ENCODE measurements around the gene VIPR1. TPM values are rescaled to one million over a fixed set of nuclear protein-coding genes. Genes with fewer than 3 reads are reported as not detected.

The VIPR1 gene
- polyA plus RNA-seq, 1 of the 3 experiments (the other 2 are of a cell fraction): not detected

DNA sequence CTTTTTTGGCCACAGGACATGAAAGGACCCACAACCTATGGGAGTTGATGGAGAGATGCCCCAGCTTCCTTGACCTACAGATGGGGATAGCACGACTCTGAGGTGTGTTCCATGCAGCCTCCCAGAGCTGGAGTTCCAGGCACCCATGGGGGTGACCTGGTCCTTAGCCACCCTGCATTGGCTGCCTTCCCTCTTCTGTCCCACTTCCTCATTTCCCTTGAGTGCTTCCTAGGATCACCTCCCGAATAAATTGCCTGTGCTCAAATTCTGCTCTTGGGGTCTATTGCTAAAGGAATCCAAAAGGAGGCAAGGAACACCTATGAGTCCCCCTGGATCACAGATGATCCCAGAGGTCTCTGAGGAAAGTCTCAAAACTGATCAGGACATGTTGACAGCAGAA is 24.7 kb upstream of the VIPR1 start:
- Histone ChIP-seq H3K4me1 (ENCODE audit: control insufficient read depth in 1 of 2, insufficient read depth in 2 of 2, low read depth in 1 of 2, low read length in 1 of 2) (peaks cover 0 to 24% of the 10 kb centered on the region in 2 experiments; a peak in 1 of 4 replicates), H2AFZ (ENCODE audit: low read depth) (no peak overlapping the region), H3K27me3 (ENCODE audit: insufficient read depth) (no peaks in the 10 kb centered on the region; the same call in 1 of the 2 replicates), H3K9me3 (no peaks in the 10 kb centered on the region), H3K27ac (ENCODE audit: low read depth in 2 of 2, low read length in 1 of 2) (no peak overlapping the region), H3K9me2 (no peaks in the 10 kb centered on the region), H3F3A (replicated peaks; ENCODE audit: insufficient read depth) (no peaks in the 10 kb centered on the region), H3K9ac (no peak overlapping the region), H3K36me3 (replicated peaks in 1 of 2; ENCODE audit: control insufficient read depth in 1 of 2, insufficient read depth in 2 of 2, low read length in 1 of 2) (no peaks in the 10 kb centered on the region), H3K4me2 (no peak overlapping the region), H3K4me3 (ENCODE audit: low read depth in 2 of 2, low read length in 1 of 2) (no peak overlapping the region), H3K79me2 (ENCODE audit: insufficient read depth) (no peaks in the 10 kb centered on the region), H4K20me1 (ENCODE audit: insufficient read depth) (no peaks in the 10 kb centered on the region)
- 12% methylated on average over 2 of the region's 2 CpGs for WGBS (ENCODE audit: low lambda C conversion rate)
- POLR2A ChIA-PET: no interaction called here
- DNase-seq: no peak
- no peak for TF ChIP-seq RXRA (IDR thresholded peaks at IDR 0.05; ENCODE audit: borderline replicate concordance, low read depth)
- TF ChIP-seq, protein P1, sequence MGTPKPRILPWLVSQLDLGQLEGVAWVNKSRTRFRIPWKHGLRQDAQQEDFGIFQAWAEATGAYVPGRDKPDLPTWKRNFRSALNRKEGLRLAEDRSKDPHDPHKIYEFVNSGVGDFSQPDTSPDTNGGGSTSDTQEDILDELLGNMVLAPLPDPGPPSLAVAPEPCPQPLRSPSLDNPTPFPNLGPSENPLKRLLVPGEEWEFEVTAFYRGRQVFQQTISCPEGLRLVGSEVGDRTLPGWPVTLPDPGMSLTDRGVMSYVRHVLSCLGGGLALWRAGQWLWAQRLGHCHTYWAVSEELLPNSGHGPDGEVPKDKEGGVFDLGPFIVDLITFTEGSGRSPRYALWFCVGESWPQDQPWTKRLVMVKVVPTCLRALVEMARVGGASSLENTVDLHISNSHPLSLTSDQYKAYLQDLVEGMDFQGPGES (IDR thresholded peaks at IDR 0.05; ENCODE audit: low read depth, low read length): no peak
- TF ChIP-seq GABPA (IDR thresholded peaks at IDR 0.05; ENCODE audit: low read depth): no peak
- TF ChIP-seq, protein P2, sequence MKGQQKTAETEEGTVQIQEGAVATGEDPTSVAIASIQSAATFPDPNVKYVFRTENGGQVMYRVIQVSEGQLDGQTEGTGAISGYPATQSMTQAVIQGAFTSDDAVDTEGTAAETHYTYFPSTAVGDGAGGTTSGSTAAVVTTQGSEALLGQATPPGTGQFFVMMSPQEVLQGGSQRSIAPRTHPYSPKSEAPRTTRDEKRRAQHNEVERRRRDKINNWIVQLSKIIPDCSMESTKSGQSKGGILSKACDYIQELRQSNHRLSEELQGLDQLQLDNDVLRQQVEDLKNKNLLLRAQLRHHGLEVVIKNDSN (IDR thresholded peaks at IDR 0.05; ENCODE audit: borderline replicate concordance, low read depth): no peak
- TF ChIP-seq CHD2 (IDR thresholded peaks at IDR 0.05; ENCODE audit: low read length, partially characterized antibody): no peak
- TF ChIP-seq, protein P3, sequence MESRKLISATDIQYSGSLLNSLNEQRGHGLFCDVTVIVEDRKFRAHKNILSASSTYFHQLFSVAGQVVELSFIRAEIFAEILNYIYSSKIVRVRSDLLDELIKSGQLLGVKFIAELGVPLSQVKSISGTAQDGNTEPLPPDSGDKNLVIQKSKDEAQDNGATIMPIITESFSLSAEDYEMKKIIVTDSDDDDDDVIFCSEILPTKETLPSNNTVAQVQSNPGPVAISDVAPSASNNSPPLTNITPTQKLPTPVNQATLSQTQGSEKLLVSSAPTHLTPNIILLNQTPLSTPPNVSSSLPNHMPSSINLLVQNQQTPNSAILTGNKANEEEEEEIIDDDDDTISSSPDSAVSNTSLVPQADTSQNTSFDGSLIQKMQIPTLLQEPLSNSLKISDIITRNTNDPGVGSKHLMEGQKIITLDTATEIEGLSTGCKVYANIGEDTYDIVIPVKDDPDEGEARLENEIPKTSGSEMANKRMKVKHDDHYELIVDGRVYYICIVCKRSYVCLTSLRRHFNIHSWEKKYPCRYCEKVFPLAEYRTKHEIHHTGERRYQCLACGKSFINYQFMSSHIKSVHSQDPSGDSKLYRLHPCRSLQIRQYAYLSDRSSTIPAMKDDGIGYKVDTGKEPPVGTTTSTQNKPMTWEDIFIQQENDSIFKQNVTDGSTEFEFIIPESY (IDR thresholded peaks at IDR 0.05; ENCODE audit: borderline replicate concordance, low read depth): no peak
- no peak for TF ChIP-seq TEAD4 (IDR thresholded peaks at IDR 0.05; ENCODE audit: borderline replicate concordance, insufficient read depth)
- TF ChIP-seq FOSL2 (IDR thresholded peaks at IDR 0.05; ENCODE audit: borderline replicate concordance, low read depth): no peak
- no peak for TF ChIP-seq MXI1 (IDR thresholded peaks at IDR 0.05; ENCODE audit: low read depth, low read length)
- CTCF ChIA-PET: interaction anchor here (1.2 kb wide), 1 partner anchor 228 kb away, joined by 3 read pairs; no protein-coding TSS in a partner anchor

DNA sequence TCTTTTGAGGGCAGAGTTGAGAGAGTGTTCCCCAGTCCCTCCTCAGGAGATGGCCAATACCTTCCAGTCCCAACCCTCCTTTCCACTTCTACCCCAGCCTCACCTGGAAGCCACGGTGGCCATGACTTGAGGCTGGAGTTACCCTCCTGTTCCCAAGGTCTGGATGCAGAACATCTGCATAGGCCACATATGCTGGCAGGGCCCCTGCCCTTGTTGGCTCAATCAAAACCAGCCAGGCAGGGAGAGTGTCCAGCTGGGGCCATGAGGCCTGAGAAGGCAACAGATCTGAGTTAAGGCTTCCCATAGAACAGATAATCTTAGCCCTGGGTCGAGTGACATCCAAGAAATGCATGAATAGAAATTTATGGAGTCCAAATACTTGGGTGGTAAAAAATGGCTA is 23.6 kb upstream of the VIPR1 start:
- CTCF ChIA-PET: interaction anchor here (0.7 to 3.5 kb wide), 2 partner anchors 23 to 256 kb away, joined by 3 to 8 read pairs; partner anchors contain the start of gene VIPR1
- no peaks in the 10 kb centered on the region; the same call in 1 of the 2 replicates for H3K27me3 ChIP-seq (ENCODE audit: insufficient read depth)
- no peak overlapping the region for H3K27ac ChIP-seq (ENCODE audit: low read depth in 2 of 2, low read length in 1 of 2)
- no peak overlapping the region for H3K4me2 ChIP-seq
- WGBS (ENCODE audit: low lambda C conversion rate): 0% methylated on average over 2 of the region's 2 CpGs
- no peaks in the 10 kb centered on the region for H3F3A ChIP-seq (replicated peaks; ENCODE audit: insufficient read depth)
- POLR2A ChIA-PET: no interaction called here
- H4K20me1 ChIP-seq (ENCODE audit: insufficient read depth): no peaks in the 10 kb centered on the region
- no peaks in the 10 kb centered on the region for H3K9me2 ChIP-seq
- peaks cover 0 to 15% of the 10 kb centered on the region in 2 experiments; a peak in 1 of 4 replicates for H3K4me1 ChIP-seq (ENCODE audit: control insufficient read depth in 1 of 2, insufficient read depth in 2 of 2, low read depth in 1 of 2, low read length in 1 of 2)
- H3K9ac ChIP-seq: no peak overlapping the region
- no peaks in the 10 kb centered on the region for H3K9me3 ChIP-seq
- H3K79me2 ChIP-seq (ENCODE audit: insufficient read depth): no peaks in the 10 kb centered on the region
- H3K4me3 ChIP-seq (ENCODE audit: low read depth in 2 of 2, low read length in 1 of 2): no peak overlapping the region
- no peak overlapping the region for H2AFZ ChIP-seq (ENCODE audit: low read depth)
- no peaks in the 10 kb centered on the region for H3K36me3 ChIP-seq (replicated peaks in 1 of 2; ENCODE audit: control insufficient read depth in 1 of 2, insufficient read depth in 2 of 2, low read length in 1 of 2)
- DNase-seq: no peak
- no peak for TF ChIP-seq RXRA (IDR thresholded peaks at IDR 0.05; ENCODE audit: borderline replicate concordance, low read depth)
- TF ChIP-seq RCOR1 (IDR thresholded peaks at IDR 0.05; ENCODE audit: low read length): no peak
- TF ChIP-seq RAD21 (IDR thresholded peaks at IDR 0.05; ENCODE audit: low read length): no peak
- TF ChIP-seq, protein P4, sequence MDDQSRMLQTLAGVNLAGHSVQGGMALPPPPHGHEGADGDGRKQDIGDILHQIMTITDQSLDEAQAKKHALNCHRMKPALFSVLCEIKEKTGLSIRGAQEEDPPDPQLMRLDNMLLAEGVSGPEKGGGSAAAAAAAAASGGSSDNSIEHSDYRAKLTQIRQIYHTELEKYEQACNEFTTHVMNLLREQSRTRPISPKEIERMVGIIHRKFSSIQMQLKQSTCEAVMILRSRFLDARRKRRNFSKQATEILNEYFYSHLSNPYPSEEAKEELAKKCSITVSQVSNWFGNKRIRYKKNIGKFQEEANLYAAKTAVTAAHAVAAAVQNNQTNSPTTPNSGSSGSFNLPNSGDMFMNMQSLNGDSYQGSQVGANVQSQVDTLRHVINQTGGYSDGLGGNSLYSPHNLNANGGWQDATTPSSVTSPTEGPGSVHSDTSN (IDR thresholded peaks at IDR 0.05): no peak
- TF ChIP-seq, protein P1 (IDR thresholded peaks at IDR 0.05; ENCODE audit: low read depth, low read length): no peak
- no peak for TF ChIP-seq FOXJ3 (CRISPR knock-in tag; IDR thresholded peaks at IDR 0.05)
- TF ChIP-seq ELF1 (IDR thresholded peaks at IDR 0.05): no peak
- TF ChIP-seq GATA2 (CRISPR knock-in tag; IDR thresholded peaks at IDR 0.05): no peak
- no peak for TF ChIP-seq TEAD4 (IDR thresholded peaks at IDR 0.05; ENCODE audit: borderline replicate concordance, insufficient read depth)
- TF ChIP-seq SIN3A (IDR thresholded peaks at IDR 0.05; ENCODE audit: borderline replicate concordance, low read depth, low read length): no peak
- TF ChIP-seq, protein P5, sequence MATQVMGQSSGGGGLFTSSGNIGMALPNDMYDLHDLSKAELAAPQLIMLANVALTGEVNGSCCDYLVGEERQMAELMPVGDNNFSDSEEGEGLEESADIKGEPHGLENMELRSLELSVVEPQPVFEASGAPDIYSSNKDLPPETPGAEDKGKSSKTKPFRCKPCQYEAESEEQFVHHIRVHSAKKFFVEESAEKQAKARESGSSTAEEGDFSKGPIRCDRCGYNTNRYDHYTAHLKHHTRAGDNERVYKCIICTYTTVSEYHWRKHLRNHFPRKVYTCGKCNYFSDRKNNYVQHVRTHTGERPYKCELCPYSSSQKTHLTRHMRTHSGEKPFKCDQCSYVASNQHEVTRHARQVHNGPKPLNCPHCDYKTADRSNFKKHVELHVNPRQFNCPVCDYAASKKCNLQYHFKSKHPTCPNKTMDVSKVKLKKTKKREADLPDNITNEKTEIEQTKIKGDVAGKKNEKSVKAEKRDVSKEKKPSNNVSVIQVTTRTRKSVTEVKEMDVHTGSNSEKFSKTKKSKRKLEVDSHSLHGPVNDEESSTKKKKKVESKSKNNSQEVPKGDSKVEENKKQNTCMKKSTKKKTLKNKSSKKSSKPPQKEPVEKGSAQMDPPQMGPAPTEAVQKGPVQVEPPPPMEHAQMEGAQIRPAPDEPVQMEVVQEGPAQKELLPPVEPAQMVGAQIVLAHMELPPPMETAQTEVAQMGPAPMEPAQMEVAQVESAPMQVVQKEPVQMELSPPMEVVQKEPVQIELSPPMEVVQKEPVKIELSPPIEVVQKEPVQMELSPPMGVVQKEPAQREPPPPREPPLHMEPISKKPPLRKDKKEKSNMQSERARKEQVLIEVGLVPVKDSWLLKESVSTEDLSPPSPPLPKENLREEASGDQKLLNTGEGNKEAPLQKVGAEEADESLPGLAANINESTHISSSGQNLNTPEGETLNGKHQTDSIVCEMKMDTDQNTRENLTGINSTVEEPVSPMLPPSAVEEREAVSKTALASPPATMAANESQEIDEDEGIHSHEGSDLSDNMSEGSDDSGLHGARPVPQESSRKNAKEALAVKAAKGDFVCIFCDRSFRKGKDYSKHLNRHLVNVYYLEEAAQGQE (IDR thresholded peaks at IDR 0.05; ENCODE audit: low read depth, low read length): no peak

Data from SK-N-SH (cell line).